Breast epithelium (tissue), 3 donors: ENCODE measurements around the gene C1orf210.

Experiments used
- POLR2A ChIP-seq: fragments of 450-650 bp; IDR thresholded peaks from one replicate; pipeline ENCODE4 v1.6.1; 2016; ENCODE audit warnings: antibody characterized with exemption, mild to moderate bottlenecking, moderate library complexity
- POLR2AphosphoS5 ChIP-seq, 3 donors: sonication (generic); formaldehyde crosslinking; IDR thresholded peaks; one replicate each; pipeline ENCODE4 v1.6.1; 2017; ENCODE audit warnings: antibody characterized with exemption in 3 of 3

GRCh38 chr1:43306688-43307457 lies 21.5 kb upstream of the C1orf210 start:
- TF ChIP-seq POLR2A (no peak), POLR2AphosphoS5 (IDR thresholded peaks at IDR 0.05) (no peak)
